Gastroesophageal sphincter (tissue), 4 donors: ENCODE measurements around the gene NME5. TPM values are rescaled to one million over a fixed set of nuclear protein-coding genes. Genes with fewer than 3 reads are reported as not detected.

Source experiments
- ATAC-seq: fragments of 150-250 bp; one replicate; pipeline ENCODE4 v1.9.1; 2016; ENCODE audit warnings: mild to moderate bottlenecking, moderate library complexity
- H3K27ac ChIP-seq, 4 donors: fragments of 200-600 bp; sonication (generic) in 3 of 4; 1 replicate in 3 of 4; 2 replicates in 1 of 4; pipeline ENCODE4 v1.5.1; 2016 to 2019
- H3K27me3 ChIP-seq: fragments of 200-600 bp; sonication (generic); one replicate; pipeline ENCODE4 v1.5.1; 2019
- H3K36me3 ChIP-seq, 2 donors: fragments of 200-600 bp; sonication (generic); one replicate each; pipeline ENCODE4 v1.5.1; 2019; ENCODE audit warnings: control low read depth in 1 of 2
- H3K4me1 ChIP-seq, 3 donors: fragments of 200-600 bp; sonication (generic); 1 replicate in 2 of 3; 2 replicates in 1 of 3; pipeline ENCODE4 v1.5.1; 2016 to 2019; ENCODE audit warnings: control low read depth in 2 of 3
- H3K4me3 ChIP-seq, 2 donors: fragments of 200-600 bp; sonication (generic); one replicate each; pipeline ENCODE4 v1.5.1; 2019; ENCODE audit warnings: mild to moderate bottlenecking in 1 of 2, moderate library complexity in 1 of 2
- H3K9me3 ChIP-seq, 3 donors: fragments of 200-600 bp; sonication (generic); one replicate each; pipeline ENCODE4 v1.5.1; 2017 to 2019; ENCODE audit warnings: control low read depth in 2 of 3
- CTCF ChIP-seq, 4 experiments: fragments of 200-600 bp in 2 of 4; fragments of 450-650 bp in 2 of 4; sonication (generic) in 1 of 4; IDR thresholded peaks; one replicate each; pipeline ENCODE4 v1.5.1; 2017 to 2019; ENCODE audit warnings: antibody characterized with exemption in 4 of 4, mild to moderate bottlenecking in 2 of 4, moderate library complexity in 2 of 4
- EP300 ChIP-seq: sonication (generic); formaldehyde crosslinking; IDR thresholded peaks from one replicate; pipeline ENCODE4 v1.6.1; 2017; ENCODE audit warnings: antibody characterized with exemption, mild to moderate bottlenecking
- POLR2A ChIP-seq, 2 donors: fragments of 450-650 bp; IDR thresholded peaks; one replicate each; pipeline ENCODE4 v1.6.1; 2017; ENCODE audit warnings: antibody characterized with exemption in 2 of 2, mild to moderate bottlenecking in 2 of 2, moderate library complexity in 1 of 2
- POLR2AphosphoS5 ChIP-seq: sonication (generic); formaldehyde crosslinking; IDR thresholded peaks from one replicate; pipeline ENCODE4 v1.6.1; 2017; ENCODE audit warnings: antibody characterized with exemption
- WGBS, 2 donors: methylation state at CpG; one replicate each; pipeline ENCODE4 v1.1.5; 2018; ENCODE audit warnings: low coverage in 1 of 2; 5-methylcytosine and 5-hydroxymethylcytosine counted together
- total RNA-seq, 4 donors: library from RNA; depleted of rRNA; stranded (reverse); fragments of >200 nt; gene quantifications; one replicate each; pipeline ENCODE4 v1.1.0, GENCODE V29; 2016

Gene NME5
- total RNA-seq, 4 donors from 2014 or later, result 1.2 to 10.6 (median 2.8) TPM

- 40 to 71% methylated on average over 1 of the region's 1 CpG for WGBS, 2 donors
- Histone ChIP-seq H3K4me1 (peaks cover 0 to 10% (median 0%) of the 10 kb centered on the region in 3 donors), H3K4me3 (no peak overlapping the region), H3K27ac (no peak overlapping the region), H3K9me3 (no peaks in the 10 kb centered on the region), H3K27me3 (peaks cover 2% of the 10 kb centered on the region), H3K36me3 (no peaks in the 10 kb centered on the region)
- TF ChIP-seq POLR2A (IDR thresholded peaks at IDR 0.05) (no peak), EP300 (no peak), CTCF (IDR thresholded peaks at IDR 0.05) (no peak), POLR2AphosphoS5 (no peak)
- no peak for ATAC-seq
These were observed 29.6 kb downstream of the NME5 start for GRCh38 chr5:138109463-138110265.

- WGBS, 2 donors, result 11 to 80% methylated on average over 1 of the region's 1 CpG
- Histone ChIP-seq H3K27ac (no peak overlapping the region), H3K9me3 (no peaks in the 10 kb centered on the region), H3K27me3 (peaks cover 2% of the 10 kb centered on the region), H3K36me3 (no peaks in the 10 kb centered on the region), H3K4me1 (peaks cover 0 to 10% (median 0%) of the 10 kb centered on the region in 3 donors), H3K4me3 (no peak overlapping the region)
- no peak for ATAC-seq
- TF ChIP-seq POLR2A (IDR thresholded peaks at IDR 0.05) (no peak), CTCF (IDR thresholded peaks at IDR 0.05) (no peak), EP300 (no peak), POLR2AphosphoS5 (no peak)
These were observed 32.0 kb downstream of the NME5 start for GRCh38 chr5:138107213-138107612.

- TF ChIP-seq POLR2A (IDR thresholded peaks at IDR 0.05) (no peak), CTCF (IDR thresholded peaks at IDR 0.05) (no peak), EP300 (no peak), POLR2AphosphoS5 (no peak)
- WGBS, 2 donors, result 78 to 82% methylated on average over 5 of the region's 6 CpGs
These were observed 33.5 kb downstream of the NME5 start for GRCh38 chr5:138105709-138106108.

GRCh38 chr5:138103319-138103637 lies 36.0 kb downstream of the NME5 start:
- 7 to 20% methylated on average over 2 of the region's 3 CpGs for WGBS, 2 donors

More at GRCh38 chr5:138105709-138106108, 33.5 kb downstream of the NME5 start:
- no peaks in the 10 kb centered on the region for H3K36me3 ChIP-seq
- peaks cover 2% of the 10 kb centered on the region for H3K27me3 ChIP-seq
- no peaks in the 10 kb centered on the region for H3K4me1 ChIP-seq
- no peaks in the 10 kb centered on the region for H3K9me3 ChIP-seq
- no peak for ATAC-seq
- no peak overlapping the region for H3K27ac ChIP-seq
- H3K4me3 ChIP-seq, result no peak overlapping the region

More at GRCh38 chr5:138103319-138103637, 36.0 kb downstream of the NME5 start:
- Histone ChIP-seq H3K27ac (no peak overlapping the region), H3K27me3 (peaks cover 15% of the 10 kb centered on the region), H3K4me3 (no peak overlapping the region), H3K4me1 (no peaks in the 10 kb centered on the region), H3K9me3 (no peaks in the 10 kb centered on the region), H3K36me3 (no peaks in the 10 kb centered on the region)
- TF ChIP-seq POLR2A (IDR thresholded peaks at IDR 0.05) (no peak), EP300 (no peak), CTCF (IDR thresholded peaks at IDR 0.05) (no peak), POLR2AphosphoS5 (no peak)
- no peak for ATAC-seq
